Measurements from ENCODE around the gene GTF2E1. TPM values are rescaled to one million over a fixed set of nuclear protein-coding genes. Genes with fewer than 3 reads are reported as not detected.

GTF2E1 gene
- total and polyA plus RNA-seq, 2 donors (not counting 1 experiment from before 2014, with no cell fraction given) = 6.0 to 24.7 TPM

GRCh38 chr3:120752230-120752629 lies 9.7 kb downstream of the GTF2E1 start:
- Mint-ChIP-seq H3K4me3 (no peak overlapping the region), H3K27ac (no peak overlapping the region), H3K4me1 (peaks cover 25% of the 10 kb centered on the region), H3K27me3 (no peaks in the 10 kb centered on the region), H3K9me3 (ENCODE audit: insufficient read depth) (peaks cover 4% of the 10 kb centered on the region)
- no peaks in the 10 kb centered on the region for H3K4me1 ChIP-seq (ENCODE audit: control insufficient read depth in 2 of 2, insufficient read depth in 2 of 2, low read length in 2 of 2)
- intact Hi-C loops (cut with micrococcal nuclease) = no loop called here
- DNase-seq (no peak), ATAC-seq (ENCODE audit: low read depth) (no peak)
- H3K79me2 ChIP-seq (ENCODE audit: control insufficient read depth, insufficient read depth, low read length) = peaks cover 60% of the 10 kb centered on the region
- no peak overlapping the region for H3K9ac ChIP-seq (ENCODE audit: low read length)
- no CpG with 5 or more reads among the region's 1 CpG for WGBS (ENCODE audit: insufficient coverage)
- ChIA-PET POLR2A (no interaction called here), CTCF (interaction anchor here (1.0 kb wide), 1 partner anchor 43 kb away, joined by 3 read pairs; no protein-coding TSS in a partner anchor)
- peaks cover 8 to 24% of the 10 kb centered on the region in 2 experiments for H3K36me3 ChIP-seq (replicated peaks in 1 of 2; ENCODE audit: control extremely low read depth in 1 of 2, control insufficient read depth in 1 of 2, extremely low read depth in 1 of 2, insufficient read depth in 2 of 2, low read length in 1 of 2)
- H3K27me3 ChIP-seq (replicated peaks in 1 of 4; ENCODE audit: control extremely low read depth in 1 of 4, control insufficient read depth in 3 of 4, insufficient read depth in 4 of 4, low read length in 3 of 4) = no peaks in the 10 kb centered on the region
- no peak overlapping the region for H3K27ac ChIP-seq (ENCODE audit: low read length in 2 of 2)
- H4K20me1 ChIP-seq (ENCODE audit: control insufficient read depth, insufficient read depth, low read length, poor library complexity, severe bottlenecking) = peaks cover 5% of the 10 kb centered on the region
- H3K9me3 ChIP-seq (ENCODE audit: control extremely low read depth in 1 of 3, control insufficient read depth in 2 of 3, insufficient read depth in 1 of 3, low read length in 2 of 3) = no peaks in the 10 kb centered on the region
- H2AFZ ChIP-seq (ENCODE audit: insufficient read depth, low read depth, low read length, poor library complexity, severe bottlenecking) = no peak overlapping the region
- no peak overlapping the region for H3K4me3 ChIP-seq (ENCODE audit: control extremely low read depth in 1 of 5, extremely low read depth in 1 of 5, insufficient read depth in 1 of 5, low read depth in 2 of 5, low read length in 4 of 5)
- H3K4me2 ChIP-seq (replicated peaks; ENCODE audit: low read depth, low read length, poor library complexity, severe bottlenecking) = no peak overlapping the region
- TF ChIP-seq EZH2 (IDR thresholded peaks at IDR 0.05; ENCODE audit: borderline replicate concordance, insufficient read depth, low read depth, low read length, poor library complexity, severe bottlenecking) (no peak), CTCF (IDR thresholded peaks at IDR 0.05) (no peak)

DNA sequence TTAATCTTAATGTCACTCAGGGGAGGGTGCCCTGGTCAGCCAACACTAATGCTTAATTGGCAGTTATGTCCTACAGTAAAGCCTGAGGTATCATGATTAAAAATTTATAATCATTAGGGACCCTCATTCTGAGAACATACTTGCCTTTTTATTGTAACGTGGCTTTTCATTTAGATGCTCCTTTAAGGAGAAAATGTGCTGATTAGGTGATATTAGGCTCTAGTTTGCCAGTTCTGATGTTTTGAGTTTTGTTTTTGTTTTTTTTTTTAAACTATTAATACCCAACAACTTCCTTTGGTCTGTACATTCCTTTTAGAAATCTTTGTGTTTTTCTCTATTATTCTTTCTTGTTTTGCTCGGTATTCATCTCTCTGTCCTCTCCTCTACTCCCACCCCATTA lies 10.3 kb downstream of the GTF2E1 start:
- H3K27me3 Mint-ChIP-seq = no peaks in the 10 kb centered on the region
- H3K27ac ChIP-seq (ENCODE audit: low read length in 2 of 2) = no peak overlapping the region
- no peaks in the 10 kb centered on the region for H3K27me3 ChIP-seq (replicated peaks in 1 of 4; ENCODE audit: control extremely low read depth in 1 of 4, control insufficient read depth in 3 of 4, insufficient read depth in 4 of 4, low read length in 3 of 4)
- ChIA-PET POLR2A (no interaction called here), CTCF (no interaction called here)
- ATAC-seq (ENCODE audit: low read depth) (no peak), DNase-seq (no peak)
- H3K4me3 ChIP-seq (ENCODE audit: control extremely low read depth in 1 of 5, extremely low read depth in 1 of 5, insufficient read depth in 1 of 5, low read depth in 2 of 5, low read length in 4 of 5) = no peak overlapping the region
- H3K4me1 ChIP-seq (ENCODE audit: control insufficient read depth in 2 of 2, insufficient read depth in 2 of 2, low read length in 2 of 2) = no peaks in the 10 kb centered on the region
- peaks cover 4% of the 10 kb centered on the region for H3K9me3 Mint-ChIP-seq (ENCODE audit: insufficient read depth)
- peaks cover 25% of the 10 kb centered on the region for H3K4me1 Mint-ChIP-seq
- H3K36me3 ChIP-seq (replicated peaks in 1 of 2; ENCODE audit: control extremely low read depth in 1 of 2, control insufficient read depth in 1 of 2, extremely low read depth in 1 of 2, insufficient read depth in 2 of 2, low read length in 1 of 2) = peaks cover 8 to 24% of the 10 kb centered on the region in 2 experiments
- H3K79me2 ChIP-seq (ENCODE audit: control insufficient read depth, insufficient read depth, low read length) = peaks cover 61% of the 10 kb centered on the region
- H2AFZ ChIP-seq (ENCODE audit: insufficient read depth, low read depth, low read length, poor library complexity, severe bottlenecking) = no peak overlapping the region
- H3K9ac ChIP-seq (ENCODE audit: low read length) = no peak overlapping the region
- H3K27ac Mint-ChIP-seq = no peak overlapping the region
- intact Hi-C loops (cut with micrococcal nuclease) = no loop called here
- H3K4me3 Mint-ChIP-seq = no peak overlapping the region
- peaks cover 5% of the 10 kb centered on the region for H4K20me1 ChIP-seq (ENCODE audit: control insufficient read depth, insufficient read depth, low read length, poor library complexity, severe bottlenecking)
- H3K9me3 ChIP-seq (ENCODE audit: control extremely low read depth in 1 of 3, control insufficient read depth in 2 of 3, insufficient read depth in 1 of 3, low read length in 2 of 3) = no peaks in the 10 kb centered on the region
- WGBS (ENCODE audit: insufficient coverage) = no CpG with 5 or more reads among the region's 2 CpGs
- TF ChIP-seq EZH2 (IDR thresholded peaks at IDR 0.05; ENCODE audit: borderline replicate concordance, insufficient read depth, low read depth, low read length, poor library complexity, severe bottlenecking) (no peak), CTCF (IDR thresholded peaks at IDR 0.05) (no peak)
- H3K4me2 ChIP-seq (replicated peaks; ENCODE audit: low read depth, low read length, poor library complexity, severe bottlenecking) = no peak overlapping the region

Data from B cell (primary cell).